ENCODE results near the gene SNX24. TPM values are rescaled to one million over a fixed set of nuclear protein-coding genes. Genes with fewer than 3 reads are reported as not detected.

Gene SNX24
- total RNA-seq, 1 experiment from 2014 or later, result 10.8 TPM

DNA sequence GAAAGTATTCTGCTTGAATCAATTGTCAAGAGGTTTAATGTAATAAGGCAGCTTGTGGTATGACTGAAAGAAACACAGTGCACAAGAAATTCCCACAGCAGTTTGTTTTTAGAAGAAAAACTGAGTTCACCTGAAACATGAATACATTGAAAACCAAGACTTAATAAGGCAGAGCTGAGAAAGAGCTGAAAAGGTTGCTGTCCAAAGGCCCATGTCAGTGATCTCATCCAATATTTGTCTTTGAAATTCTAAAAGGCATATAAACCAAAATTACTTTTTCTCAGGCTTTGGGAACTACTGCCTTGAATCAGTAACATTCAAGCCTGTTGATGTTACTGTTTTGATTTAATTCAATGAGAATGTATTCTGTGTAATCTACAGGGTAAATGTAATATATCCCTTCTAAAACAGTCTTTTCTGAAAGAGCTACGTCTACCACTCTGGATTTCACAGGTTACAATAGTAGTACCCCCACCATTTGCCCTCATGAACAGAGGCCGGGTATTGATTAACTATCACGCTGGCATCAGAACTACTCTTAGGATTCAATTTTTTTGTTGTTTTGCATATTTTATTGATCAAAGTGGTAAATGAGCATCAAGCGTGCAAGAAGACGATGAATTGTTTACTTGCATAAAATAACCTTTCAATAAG is 133.4 kb downstream of the SNX24 start:
- H4K20me1 ChIP-seq (ENCODE audit: insufficient read depth), result no peaks in the 10 kb centered on the region
- intact Hi-C loops (cut with micrococcal nuclease), result no loop called here
- no peaks in the 10 kb centered on the region for H3K9me3 ChIP-seq (ENCODE audit: control insufficient read depth in 1 of 2, insufficient read depth in 1 of 2, low read depth in 1 of 2, low read length in 2 of 2)
- CTCF ChIA-PET, result no interaction called here
- H3K4me2 ChIP-seq (ENCODE audit: low read length), result no peak overlapping the region
- no peak for ATAC-seq
- RAD21 ChIA-PET (ENCODE audit: low non-redundant PET in 1 of 2, low total read pairs in 2 of 2, uncharacterized antibody in 2 of 2, unreplicated experiment in 2 of 2), result no interaction called here
- no peak overlapping the region for H2AFZ ChIP-seq (ENCODE audit: low read depth, low read length, poor library complexity, severe bottlenecking)
- H3K79me2 ChIP-seq (ENCODE audit: insufficient read depth, low read length), result no peaks in the 10 kb centered on the region
- no peaks in the 10 kb centered on the region for H3K36me3 ChIP-seq (ENCODE audit: control insufficient read depth in 1 of 2, insufficient read depth in 2 of 2, low read length in 2 of 2)
- no peaks in the 10 kb centered on the region for H3K4me1 ChIP-seq (ENCODE audit: control insufficient read depth in 1 of 2, insufficient read depth in 2 of 2, low read length in 2 of 2)
- no peak overlapping the region for H3K27ac ChIP-seq (ENCODE audit: low read depth, low read length)
- H3K9me2 ChIP-seq (ENCODE audit: insufficient read depth), result no peaks in the 10 kb centered on the region
- POLR2A ChIA-PET, result no interaction called here
- no peak overlapping the region for H3K9ac ChIP-seq (ENCODE audit: low read length)
- TF ChIP-seq FOSL1 (IDR thresholded peaks at IDR 0.05; ENCODE audit: low read depth) (no peak), ZNF274 (IDR thresholded peaks at IDR 0.05; ENCODE audit: low read depth, low read length) (no peak), MAX (IDR thresholded peaks at IDR 0.05) (no peak), SRF (IDR thresholded peaks at IDR 0.05; ENCODE audit: low read depth) (no peak), SIN3A (IDR thresholded peaks at IDR 0.05; ENCODE audit: low read depth) (no peak), ZBTB33 (IDR thresholded peaks at IDR 0.05; ENCODE audit: extremely low read depth, insufficient replicate concordance, low read length) (no peak), EZH2phosphoT487 (IDR thresholded peaks at IDR 0.05; ENCODE audit: borderline replicate concordance) (no peak)
- TF ChIP-seq, protein P1, sequence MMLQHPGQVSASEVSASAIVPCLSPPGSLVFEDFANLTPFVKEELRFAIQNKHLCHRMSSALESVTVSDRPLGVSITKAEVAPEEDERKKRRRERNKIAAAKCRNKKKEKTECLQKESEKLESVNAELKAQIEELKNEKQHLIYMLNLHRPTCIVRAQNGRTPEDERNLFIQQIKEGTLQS (IDR thresholded peaks at IDR 0.05), result no peak
- no peak overlapping the region for H3K4me3 ChIP-seq (replicated peaks in 1 of 2; ENCODE audit: low read depth in 1 of 2, low read length in 2 of 2)
- DNase-seq (ENCODE audit: low read depth, low spot score), result no peak
- H3K27me3 ChIP-seq (ENCODE audit: insufficient read depth, low read length), result no peaks in the 10 kb centered on the region
- BruUV-seq (replicated peaks), result no TSS peak
